Right atrium auricular region (tissue), 2 donors: ENCODE measurements around the gene RNF145. TPM values are rescaled to one million over a fixed set of nuclear protein-coding genes. Genes with fewer than 3 reads are reported as not detected.

Experiments
- DNase-seq: peaks from one replicate; pipeline ENCODE4 v3.0.0-alpha.2; 2019; ENCODE audit warnings: low spot score
- H3K27ac ChIP-seq, 2 donors: fragments of 200-600 bp; sonication (generic); 1 replicate in 1 of 2; 2 replicates in 1 of 2; pipeline ENCODE4 v1.5.1; 2016 to 2019
- H3K27me3 ChIP-seq, 2 donors: fragments of 200-600 bp; sonication (generic); one replicate each; pipeline versions ENCODE4 v1.5.1 to v1.6.0; 2017 to 2019
- H3K36me3 ChIP-seq: fragments of 200-600 bp; sonication (generic); one replicate; pipeline ENCODE4 v1.5.1; 2016
- H3K4me1 ChIP-seq, 2 donors: fragments of 200-600 bp; sonication (generic); one replicate each; pipeline versions ENCODE4 v1.5.1 to v1.6.0; 2017 to 2019
- H3K4me3 ChIP-seq, 2 donors: fragments of 200-600 bp; sonication (generic); 1 replicate in 1 of 2; 2 replicates in 1 of 2; pipeline ENCODE4 v1.5.1; 2017 to 2019; ENCODE audit warnings: mild to moderate bottlenecking in 1 of 2, moderate library complexity in 1 of 2
- H3K9me3 ChIP-seq, 2 donors: fragments of 200-600 bp; sonication (generic); one replicate each; pipeline ENCODE4 v1.5.1; 2019
- total RNA-seq, 2 donors: library from RNA; depleted of rRNA; stranded (reverse); fragments of >200 nt; gene quantifications; one replicate each; pipeline ENCODE4 v1.1.0, GENCODE V29; 2016
- TF ChIP-seq, protein P1 (sequence below), 2 donors: fragments of 200-600 bp; sonication (generic); IDR thresholded peaks; one replicate each; pipeline ENCODE4 v1.5.1; 2019; ENCODE audit warnings: antibody characterized with exemption in 2 of 2

RNF145 gene
- total RNA-seq, 2 donors from 2014 or later, result 18.1 to 29.9 TPM

DNA sequence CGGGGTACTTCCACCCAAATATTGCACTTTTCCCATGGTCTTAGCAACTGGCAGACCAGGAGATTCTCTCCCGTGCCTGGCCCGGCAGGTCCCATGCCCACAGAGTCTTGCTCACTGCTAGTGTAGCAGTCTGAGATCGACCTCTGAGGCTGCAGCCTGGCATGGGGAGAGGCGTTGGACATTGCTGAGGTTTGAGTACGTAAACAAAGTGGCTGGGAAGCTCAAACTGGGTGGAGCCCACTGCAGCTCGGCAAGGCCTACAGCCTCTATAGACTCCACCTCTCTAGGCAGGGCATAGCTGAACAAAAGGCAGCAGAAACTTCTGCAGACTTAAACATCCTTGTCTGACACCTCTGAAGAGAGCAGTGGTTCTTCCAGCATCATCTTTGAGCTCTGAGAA is 69.6 kb downstream of the RNF145 start:
- H3K27me3 ChIP-seq, result no peaks in the 10 kb centered on the region
- no peak overlapping the region for H3K27ac ChIP-seq
- no peak overlapping the region for H3K4me3 ChIP-seq
- H3K36me3 ChIP-seq, result no peaks in the 10 kb centered on the region
- H3K4me1 ChIP-seq, result no peaks in the 10 kb centered on the region
- no peaks in the 10 kb centered on the region for H3K9me3 ChIP-seq
- TF ChIP-seq, protein P1, sequence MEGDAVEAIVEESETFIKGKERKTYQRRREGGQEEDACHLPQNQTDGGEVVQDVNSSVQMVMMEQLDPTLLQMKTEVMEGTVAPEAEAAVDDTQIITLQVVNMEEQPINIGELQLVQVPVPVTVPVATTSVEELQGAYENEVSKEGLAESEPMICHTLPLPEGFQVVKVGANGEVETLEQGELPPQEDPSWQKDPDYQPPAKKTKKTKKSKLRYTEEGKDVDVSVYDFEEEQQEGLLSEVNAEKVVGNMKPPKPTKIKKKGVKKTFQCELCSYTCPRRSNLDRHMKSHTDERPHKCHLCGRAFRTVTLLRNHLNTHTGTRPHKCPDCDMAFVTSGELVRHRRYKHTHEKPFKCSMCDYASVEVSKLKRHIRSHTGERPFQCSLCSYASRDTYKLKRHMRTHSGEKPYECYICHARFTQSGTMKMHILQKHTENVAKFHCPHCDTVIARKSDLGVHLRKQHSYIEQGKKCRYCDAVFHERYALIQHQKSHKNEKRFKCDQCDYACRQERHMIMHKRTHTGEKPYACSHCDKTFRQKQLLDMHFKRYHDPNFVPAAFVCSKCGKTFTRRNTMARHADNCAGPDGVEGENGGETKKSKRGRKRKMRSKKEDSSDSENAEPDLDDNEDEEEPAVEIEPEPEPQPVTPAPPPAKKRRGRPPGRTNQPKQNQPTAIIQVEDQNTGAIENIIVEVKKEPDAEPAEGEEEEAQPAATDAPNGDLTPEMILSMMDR (IDR thresholded peaks at IDR 0.05), result no peak
- no peak for DNase-seq

DNA sequence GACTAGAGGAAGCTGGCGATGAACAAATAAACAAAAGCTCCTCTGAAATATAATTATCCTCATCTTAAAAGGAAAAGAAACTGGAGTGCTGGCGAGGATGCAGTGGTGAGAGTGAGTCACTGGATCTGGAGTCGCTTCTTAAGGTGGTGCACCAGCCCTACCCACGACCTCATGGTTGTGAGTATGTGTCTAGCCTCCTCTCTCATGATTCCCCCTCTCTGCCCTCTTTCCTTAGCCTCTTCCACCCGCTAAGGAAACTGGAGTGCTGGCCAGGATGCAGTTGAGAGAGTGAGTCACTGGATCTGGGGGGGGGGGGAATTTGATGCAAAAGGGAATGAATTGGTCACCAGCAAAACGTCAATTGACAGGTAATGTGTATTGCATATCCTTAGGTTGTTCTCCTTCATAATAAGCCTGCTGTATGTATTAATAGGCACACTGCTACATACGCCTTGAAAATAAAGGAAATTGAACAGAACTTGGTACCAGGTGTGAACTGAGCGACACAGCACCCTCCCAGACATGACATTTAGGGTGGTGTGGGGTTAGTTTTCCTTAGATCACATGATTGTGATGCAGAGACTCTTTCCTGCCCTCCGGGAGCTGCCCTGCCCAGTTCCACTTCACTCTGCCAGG is 73.3 kb downstream of the RNF145 start:
- Histone ChIP-seq H3K4me1 (peaks cover 0 to 4% of the 10 kb centered on the region in 2 donors), H3K4me3 (no peak overlapping the region), H3K36me3 (no peaks in the 10 kb centered on the region), H3K9me3 (no peaks in the 10 kb centered on the region), H3K27ac (no peak overlapping the region), H3K27me3 (no peaks in the 10 kb centered on the region)
- DNase-seq, result no peak
- TF ChIP-seq, protein P1 (IDR thresholded peaks at IDR 0.05), result no peak

DNA sequence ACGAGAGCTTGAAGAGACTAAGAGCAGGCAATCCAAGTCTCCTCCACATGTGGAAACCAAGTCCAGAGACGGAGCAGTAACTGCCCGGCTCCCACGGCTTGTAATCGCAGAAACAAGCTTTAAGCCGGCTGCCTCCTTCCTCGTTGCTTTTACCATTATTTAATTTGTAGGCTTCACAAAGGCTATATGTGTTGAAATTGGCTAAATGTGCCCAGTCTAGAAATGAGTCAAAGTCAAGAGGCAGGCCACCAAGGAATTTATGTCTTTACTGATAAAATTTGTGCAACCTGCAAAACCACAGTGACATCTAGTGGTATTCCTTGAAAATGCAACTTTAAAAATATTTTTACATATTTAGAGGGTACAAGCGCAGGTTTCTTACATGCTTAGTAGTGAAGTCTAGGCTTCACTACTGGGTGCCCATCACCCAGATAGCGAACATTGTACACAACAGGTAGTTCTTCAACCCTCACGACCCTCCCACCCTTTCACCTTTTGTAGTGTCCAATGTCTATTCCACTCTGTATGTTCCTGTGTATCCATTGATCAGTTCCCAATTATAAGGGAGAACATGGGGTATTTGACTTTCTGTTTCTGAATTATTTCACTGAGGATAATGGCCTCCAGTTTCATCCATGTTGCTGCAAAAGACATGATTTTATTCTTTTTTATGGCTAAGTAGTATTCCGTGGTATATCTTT is 76.2 kb downstream of the RNF145 start:
- H3K36me3 ChIP-seq, result no peaks in the 10 kb centered on the region
- H3K27me3 ChIP-seq, result no peaks in the 10 kb centered on the region
- TF ChIP-seq, protein P1 (IDR thresholded peaks at IDR 0.05), result peak; percentile 75 to 90
- peaks cover 0 to 4% of the 10 kb centered on the region in 2 donors for H3K4me1 ChIP-seq
- DNase-seq, result peak; percentile 64
- no peaks in the 10 kb centered on the region for H3K9me3 ChIP-seq
- peak overlapping the region in 1 of 2 donors; percentile 17 for H3K27ac ChIP-seq
- H3K4me3 ChIP-seq, result no peak overlapping the region

DNA sequence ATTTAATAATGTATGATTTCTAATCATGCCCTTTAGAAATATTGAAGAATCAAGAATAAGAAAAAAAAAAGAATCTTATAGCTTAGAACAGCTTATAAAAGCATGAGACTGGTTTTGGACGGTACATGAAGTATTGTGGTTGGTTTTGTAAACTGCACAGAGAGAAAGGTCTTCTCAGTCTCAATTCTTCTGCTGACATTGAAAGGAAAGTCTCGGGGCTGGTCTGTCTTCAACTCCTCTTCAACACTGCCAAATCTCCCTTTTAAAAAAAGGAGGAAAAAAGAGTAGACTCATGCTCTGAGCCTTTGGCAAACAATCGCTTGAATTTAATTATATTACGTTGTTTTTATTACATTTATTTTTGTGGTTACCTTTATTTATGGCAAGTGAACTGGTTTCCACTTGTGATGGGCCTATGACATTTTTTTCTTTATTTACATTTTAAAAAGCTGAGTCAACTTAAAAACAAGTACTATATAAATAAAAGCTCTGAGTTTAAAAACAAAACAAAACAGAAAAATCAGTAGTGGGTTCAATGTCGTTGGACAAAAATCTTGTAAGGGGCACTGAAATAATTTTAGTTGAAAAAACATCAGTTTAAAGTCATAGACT is 76.8 kb downstream of the RNF145 start:
- DNase-seq, result no peak
- TF ChIP-seq, protein P1 (IDR thresholded peaks at IDR 0.05), result no peak
- peaks cover 0 to 4% of the 10 kb centered on the region in 2 donors for H3K4me1 ChIP-seq
- H3K4me3 ChIP-seq, result no peak overlapping the region
- no peaks in the 10 kb centered on the region for H3K9me3 ChIP-seq
- peak overlapping the region in 1 of 2 donors; percentile 17 for H3K27ac ChIP-seq
- H3K27me3 ChIP-seq, result no peaks in the 10 kb centered on the region
- no peaks in the 10 kb centered on the region for H3K36me3 ChIP-seq

DNA sequence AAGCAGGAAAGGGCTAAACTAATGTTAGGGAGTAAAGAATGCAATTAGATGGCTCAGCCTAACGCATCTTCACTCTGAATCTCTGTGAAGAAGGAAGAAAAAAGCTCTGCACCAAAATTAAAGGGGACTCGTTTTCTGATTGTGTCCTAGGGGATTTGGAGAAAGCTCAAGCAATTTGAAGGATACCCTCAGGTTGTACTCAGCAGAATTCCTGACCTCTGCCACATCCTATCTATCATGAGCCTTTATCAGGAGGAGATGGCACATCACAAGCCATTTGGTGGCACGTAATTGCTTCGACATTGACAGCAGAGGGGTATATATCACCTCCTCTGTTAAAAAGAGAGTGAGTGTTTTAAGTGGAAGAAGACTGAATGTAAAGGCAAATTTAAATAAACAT is 77.4 kb downstream of the RNF145 start:
- no peak overlapping the region for H3K27ac ChIP-seq
- H3K9me3 ChIP-seq, result no peaks in the 10 kb centered on the region
- no peak for DNase-seq
- TF ChIP-seq, protein P1 (IDR thresholded peaks at IDR 0.05), result no peak
- no peak overlapping the region for H3K4me3 ChIP-seq
- no peaks in the 10 kb centered on the region for H3K36me3 ChIP-seq
- H3K27me3 ChIP-seq, result no peaks in the 10 kb centered on the region
- peaks cover 0 to 4% of the 10 kb centered on the region in 2 donors for H3K4me1 ChIP-seq
